ENCODE data around the gene DENND2A.

DENND2A gene

DNA sequence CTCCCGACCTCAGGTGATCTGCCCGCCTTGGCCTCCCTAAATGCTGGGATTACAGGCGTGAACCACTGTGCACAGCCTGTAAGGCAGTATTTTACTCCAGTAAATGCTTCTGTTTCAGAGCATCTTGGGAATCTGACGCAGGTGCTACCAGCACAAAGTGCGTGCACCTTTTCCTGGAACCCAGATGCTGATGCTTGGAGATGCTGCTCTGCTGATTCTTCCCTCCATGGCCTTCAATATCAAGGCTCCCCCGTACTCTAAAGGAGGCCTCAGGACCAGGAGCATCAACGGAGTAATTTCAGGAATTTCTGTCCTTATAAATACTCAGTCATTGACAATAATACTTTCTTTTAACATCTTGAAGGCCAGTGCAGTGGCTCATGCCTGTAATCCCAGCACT, 23.5 kb downstream of the DENND2A start:
- DNase-seq, result no peak

DNA sequence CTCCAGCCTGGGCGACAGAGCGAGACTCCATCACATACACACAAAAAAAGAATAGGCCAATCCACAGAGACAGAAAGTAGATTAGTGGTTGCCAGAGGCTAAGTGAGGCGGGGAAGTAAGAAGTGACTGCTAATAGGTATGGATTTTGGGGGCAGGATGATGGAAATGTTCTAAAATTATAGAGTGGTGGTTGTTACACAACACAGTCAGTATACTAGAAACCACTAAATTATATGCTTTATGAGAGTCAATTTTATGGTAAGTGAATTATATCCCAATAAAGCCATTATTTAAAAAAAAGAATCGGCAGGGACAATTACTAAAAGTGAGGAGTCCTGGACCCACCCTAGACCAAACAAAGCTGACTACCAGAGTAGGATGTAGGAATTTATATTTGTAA, 24.3 kb downstream of the DENND2A start:
- DNase-seq, result no peak

DNA sequence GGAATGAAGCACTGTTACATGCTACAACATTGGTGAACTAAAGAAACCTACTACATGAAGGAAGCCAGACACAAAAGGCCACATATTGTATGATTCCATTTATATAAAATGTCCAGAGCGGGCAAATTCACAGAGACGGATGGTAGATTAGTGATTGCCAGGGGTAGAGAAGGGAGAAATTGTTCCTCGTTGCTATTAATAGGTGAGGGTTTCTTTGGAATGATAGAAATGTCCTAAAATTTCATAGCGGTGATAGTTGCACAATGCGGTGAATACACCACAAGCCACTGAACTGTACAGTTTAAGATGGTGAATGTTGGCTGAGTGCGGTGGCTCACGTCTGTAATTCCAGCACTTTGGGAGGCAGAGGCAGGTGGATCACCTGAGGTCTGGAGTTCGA, 29.0 kb downstream of the DENND2A start:
- DNase-seq, result no peak

DNA sequence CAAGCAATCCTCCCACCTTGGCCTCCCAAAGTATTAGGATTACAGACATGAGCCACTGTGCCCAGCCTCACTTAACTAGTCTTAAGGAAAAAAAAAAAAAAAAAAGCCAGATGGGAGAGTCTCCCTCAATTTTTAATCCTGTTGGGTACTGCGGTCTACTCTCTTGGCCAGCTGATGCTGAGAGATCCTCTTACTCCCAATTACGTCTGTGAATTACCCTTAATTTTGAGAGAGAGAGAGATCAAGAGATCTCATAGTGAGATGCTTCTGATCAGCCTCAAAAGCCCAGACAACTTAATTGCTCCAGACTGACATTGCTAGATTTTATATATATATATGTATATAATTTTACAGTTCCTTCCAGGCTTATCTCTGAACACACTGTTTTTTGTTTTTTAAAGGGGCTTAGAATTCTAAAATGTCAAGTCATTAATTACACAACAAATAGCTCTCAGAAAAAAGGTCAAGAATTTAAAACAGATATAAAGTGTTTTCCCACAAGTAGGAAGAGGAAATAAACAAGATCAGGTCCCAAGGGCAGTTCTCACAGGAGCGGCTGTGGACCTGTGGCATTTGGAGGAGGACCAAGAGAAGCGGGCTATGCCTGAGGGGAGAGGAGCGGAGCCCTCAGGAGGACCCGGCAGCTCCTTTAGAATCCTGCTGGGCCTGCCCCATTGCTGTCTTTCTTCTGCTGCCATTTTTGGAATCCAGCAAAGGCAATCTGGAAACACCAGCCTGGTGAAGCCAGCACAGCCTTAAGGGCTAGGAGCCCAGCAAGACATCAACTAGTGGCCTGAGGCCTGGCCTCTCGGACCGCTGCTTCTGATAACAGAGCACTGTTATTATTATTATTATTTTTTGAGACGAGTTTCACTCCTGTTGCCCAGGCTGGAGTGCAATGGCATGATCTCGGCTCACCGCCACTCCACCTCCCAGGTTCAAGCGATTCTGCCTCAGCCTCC, 30.1 kb downstream of the DENND2A start:
- no peak for DNase-seq

DNA sequence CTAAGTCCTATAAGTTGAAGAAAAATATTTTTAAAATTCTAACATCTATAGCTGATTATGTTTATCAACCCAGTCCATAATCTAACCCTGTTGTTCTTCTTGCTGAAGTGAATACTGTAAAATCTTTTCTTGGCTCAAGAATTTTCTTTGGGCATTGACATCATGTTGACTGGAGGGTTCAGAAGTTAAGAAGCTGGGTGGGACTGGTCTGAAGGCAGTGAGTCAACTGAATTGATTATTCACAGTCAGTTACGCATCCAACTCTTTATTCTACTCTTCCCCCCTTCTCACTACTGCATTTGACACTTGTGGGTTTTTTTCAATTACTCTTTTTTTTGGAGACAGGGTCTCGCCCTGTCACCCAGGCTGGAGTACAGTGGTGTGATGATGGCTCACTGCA, 31.0 kb downstream of the DENND2A start:
- DNase-seq, result no peak

DNA sequence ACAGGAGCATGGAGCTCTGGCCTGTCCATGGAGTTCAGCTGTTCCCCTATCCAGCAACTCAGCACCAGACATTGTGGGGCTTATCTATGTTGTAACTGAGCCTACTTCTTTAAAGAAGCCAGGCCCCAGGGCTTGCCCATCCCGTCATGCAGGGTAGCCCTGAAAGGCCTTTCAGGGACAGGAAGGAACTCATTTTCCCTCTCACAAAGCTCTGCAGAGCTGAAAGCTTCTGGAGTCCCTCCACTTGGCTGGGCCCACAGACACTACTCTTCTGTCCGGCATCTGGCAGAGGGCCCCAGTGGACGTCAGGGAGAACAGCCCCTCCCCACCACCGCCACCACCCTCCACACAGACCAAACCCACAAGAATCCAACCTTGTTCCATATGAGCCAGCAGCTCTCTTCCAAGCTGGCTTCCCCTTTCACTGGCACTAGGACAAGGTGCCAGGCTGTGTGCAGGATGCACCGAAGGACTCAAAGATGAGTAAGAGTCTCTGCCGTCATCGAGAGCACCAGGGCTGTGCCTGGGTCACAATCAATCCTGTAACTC, 33.1 kb downstream of the DENND2A start:
- no peak for DNase-seq

DNA sequence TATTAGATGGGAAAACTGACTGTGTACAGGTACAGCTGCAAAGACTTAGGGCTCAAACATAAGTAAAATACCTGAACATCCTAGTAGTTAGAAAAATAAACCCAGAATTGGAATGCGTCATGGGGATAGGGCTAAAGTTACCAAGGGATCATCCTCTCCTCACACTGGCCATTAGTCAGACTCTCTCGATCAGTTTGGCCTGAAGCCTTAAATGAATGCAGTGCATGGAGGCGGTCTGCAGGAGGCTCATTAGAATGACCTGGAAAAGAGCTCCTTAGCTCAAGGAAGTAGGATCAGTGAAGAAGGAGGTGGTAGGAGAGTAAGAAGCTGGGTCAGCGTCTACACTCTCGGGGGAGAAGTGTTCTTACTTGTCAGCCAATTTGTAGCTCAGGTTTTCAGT, 35.3 kb downstream of the DENND2A start:
- DNase-seq, result no peak

DNA sequence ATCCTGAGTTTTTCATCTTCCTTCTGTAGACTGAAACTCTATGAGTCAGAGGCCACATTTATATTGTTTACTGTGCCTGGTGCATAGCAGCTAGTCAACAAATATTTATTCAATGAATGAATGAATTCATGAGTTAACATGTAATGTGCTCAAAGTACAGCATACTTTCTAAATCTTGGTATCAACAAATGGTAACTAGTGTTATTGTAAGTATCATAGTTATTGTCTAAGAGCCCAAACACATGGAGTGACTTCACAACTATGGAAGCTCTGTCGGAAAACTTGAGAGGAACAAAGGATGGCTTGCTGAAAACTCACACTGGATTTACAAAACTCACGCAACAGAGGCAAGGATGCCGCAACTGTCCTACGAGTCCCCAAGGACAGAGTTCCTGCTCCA, 35.9 kb downstream of the DENND2A start:
- DNase-seq, result no peak

DNA sequence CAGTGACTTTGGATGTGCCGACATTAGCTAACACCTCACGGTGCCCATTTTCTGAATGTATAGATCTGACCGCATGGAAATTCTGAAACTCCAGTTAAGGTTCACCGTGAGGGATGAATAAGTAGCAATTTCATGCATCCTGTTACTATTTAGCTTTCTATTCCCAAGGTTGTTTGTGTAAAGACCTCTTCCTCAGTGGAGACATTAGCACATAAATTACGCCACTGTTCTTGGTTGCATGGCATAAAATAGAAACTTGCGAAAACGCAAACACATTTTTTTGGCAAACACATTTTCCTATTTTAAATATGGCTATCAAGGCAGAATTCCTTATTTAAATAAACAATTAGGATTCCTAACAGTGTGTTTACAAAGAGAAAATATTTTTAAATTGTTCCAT, 36.5 kb downstream of the DENND2A start:
- DNase-seq, result no peak

DNA sequence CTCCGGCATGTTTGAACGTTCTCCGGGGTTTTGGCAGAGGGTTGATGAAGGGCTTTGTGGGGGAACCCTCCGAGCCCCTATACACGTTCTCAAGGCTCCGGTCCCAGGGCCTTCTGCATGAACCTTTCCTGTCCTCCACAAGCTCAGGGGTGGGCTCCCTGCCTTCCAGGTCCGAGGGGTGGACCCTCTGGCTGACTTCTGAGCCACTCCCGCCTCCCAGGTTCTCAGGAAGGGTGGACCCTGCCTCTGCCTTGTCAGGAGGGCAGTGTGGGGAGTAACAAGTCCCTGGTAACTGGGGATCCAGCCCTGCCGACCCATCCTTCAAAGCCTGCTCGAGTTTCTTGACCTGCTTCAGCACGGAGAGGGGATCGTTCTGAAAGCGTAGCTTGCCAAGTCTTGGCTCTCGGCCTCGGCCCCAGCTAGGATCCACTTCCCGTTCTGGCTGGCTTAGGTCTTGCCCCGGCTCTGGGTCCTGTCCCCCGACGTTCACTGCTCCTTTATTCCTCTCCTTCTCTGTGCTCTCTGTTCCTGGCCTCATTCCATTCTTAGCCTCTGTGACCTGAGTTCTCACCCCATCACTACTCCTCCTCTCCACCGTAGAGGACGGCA, 38.9 kb downstream of the DENND2A start:
- no peak for DNase-seq

DNA sequence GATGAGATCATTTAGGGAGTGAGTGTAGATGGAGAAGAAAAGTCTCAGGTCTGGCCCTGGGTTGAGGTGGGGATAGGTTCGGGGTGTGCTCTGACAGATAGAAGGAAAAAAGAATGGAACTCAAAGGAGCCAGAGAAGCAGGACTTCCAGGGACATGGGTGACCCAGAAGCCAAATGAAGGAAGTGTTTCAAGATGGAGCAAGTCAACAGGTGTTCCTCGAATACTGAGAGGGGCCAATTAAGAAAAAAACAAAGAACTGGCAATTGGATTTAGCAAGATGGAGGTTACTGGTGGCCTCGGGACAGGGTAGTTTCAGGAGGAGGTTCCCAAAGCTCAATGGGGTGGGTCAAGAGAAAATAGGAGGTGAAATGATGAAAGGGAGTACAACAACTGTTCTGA, 40.3 kb downstream of the DENND2A start:
- DNase-seq, result no peak

DNA sequence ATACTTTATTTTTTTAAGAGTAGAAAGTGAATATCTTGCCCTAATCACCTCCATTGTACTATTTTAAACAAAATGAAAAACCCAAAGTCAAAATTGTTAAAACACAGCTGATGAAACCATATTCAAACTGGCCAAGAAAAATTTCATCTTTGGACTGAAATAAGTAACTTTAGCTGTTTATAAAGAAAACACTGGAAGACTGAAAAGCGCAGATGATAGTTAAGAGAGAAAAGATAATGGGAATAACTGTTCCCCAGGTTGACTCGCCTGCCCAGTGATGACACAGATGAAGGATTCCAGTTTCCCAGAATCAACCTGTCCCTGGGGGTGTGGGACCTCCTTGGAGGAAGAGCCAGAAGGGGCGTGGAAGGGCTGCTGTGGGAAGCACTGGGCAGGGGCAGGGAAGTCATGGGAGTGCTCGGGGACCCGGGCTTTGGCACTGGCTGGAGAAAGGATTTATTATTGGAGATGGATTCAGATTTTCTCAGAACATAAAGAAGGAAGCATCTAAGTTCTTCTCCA, 43.1 kb downstream of the DENND2A start:
- DNase-seq, result no peak

DNA sequence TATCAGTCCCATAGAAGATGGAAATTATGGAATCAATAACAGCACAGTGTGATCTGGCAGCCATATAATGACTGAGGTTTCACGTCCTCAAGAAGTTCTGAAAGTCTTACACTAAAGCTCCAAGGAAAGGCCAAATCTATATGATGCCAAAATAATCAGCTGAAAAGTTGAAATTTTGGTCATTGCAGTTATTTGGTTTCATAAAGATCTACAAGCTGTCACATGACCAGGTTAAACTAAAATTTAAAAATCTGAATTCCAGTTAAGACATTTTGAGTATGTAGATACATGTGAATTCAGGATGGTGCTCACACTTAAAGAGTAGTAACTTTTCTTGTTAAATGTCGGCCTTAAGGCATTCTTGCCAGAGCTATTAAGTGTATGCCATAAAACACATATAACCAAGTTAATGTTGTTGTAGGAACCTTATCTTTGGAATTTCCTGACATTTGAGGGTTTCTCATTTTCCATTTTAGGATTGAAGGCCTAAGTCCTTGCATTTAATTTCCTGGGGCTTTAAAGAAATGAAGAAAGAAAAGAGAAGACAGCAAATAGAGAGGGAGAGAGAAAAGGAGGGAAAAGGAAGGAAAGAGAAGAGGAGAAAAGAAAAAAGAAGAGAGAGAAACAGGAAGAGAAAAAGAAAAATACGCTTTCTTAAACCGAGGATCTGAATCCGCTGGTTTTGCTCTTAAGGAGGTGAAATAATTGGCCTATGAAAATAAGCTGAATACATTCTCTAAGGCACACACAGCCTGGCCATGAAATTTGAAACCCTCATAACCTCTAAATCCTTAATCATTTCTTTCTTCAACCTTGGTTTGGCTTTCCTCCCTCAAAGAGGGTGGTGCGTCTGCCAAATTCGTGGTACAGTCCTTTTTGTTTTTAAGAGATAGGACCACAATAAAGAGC, 43.8 kb downstream of the DENND2A start:
- DNase-seq, result no peak

DNA sequence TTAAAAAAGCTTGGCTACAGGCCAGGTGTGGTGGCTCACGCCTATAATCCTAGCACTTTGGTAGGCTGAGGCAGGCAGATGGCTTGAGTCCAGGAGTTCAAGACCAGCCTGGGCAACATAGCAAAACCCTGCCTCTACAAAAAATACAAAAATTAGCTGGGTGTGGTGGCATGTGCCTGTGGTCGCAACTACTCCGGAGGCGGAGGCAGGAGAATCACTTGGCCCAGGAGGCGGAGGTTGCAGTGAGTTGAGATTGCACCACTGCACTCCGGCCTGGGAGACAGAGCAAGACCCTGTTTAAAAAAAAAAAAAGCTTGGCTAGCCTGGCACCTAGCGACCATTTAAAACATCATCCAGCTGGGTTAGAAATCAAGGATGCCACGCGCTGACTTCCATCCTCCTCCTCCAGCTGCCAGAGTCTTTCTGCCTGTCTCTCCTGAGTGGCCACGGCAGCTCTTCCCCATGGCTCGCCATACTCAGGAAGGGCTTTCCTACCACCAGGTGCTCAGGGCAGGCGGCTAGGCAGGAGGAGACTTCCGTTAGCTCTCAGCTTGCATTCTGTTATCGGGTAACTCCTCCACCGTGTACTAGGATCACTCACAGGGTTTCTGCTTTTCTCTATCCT, 45.0 kb downstream of the DENND2A start:
- DNase-seq, result no peak

DNA sequence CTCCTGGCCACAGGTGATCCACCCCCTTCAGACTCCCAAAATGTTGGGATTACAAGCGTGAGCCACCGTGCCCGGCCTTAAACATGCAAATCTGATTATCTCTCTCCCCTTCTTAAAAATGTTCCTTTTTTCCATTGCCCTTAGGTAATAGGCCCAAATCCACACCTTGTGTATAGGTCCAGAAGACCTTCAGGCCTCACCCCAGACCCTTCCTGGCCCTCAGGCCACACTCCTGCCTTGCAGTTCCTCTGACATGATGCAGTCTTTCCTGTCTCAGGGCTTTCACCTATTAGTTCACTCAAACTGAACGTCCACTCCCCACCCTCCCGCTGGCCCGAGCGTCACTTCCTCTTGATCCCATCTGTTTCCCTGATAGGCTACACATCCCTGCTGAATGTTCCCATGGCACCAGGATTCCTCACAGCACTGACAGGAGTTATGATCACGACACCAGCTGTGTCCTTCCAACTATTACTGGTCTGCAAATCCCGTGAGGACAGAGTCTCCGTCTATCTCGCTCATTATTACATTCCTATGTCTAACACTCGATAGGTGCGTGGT, 46.4 kb downstream of the DENND2A start:
- no peak for DNase-seq

DNA sequence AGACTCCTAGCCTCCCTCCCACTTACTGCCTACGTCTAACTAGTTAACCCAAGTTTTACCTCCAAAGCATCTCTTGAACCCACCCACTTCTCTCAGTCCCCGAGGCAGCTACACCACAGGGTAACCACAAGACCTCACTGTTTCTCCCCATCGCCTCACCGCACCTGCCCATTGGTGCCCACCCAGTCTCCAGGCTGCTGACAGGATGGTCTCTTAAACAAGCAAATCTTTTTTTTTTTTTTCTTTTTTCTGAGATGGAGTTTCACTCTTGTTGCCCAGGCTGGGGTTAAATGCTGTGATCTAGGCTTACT, 47.0 kb downstream of the DENND2A start:
- no peak for DNase-seq

DNA sequence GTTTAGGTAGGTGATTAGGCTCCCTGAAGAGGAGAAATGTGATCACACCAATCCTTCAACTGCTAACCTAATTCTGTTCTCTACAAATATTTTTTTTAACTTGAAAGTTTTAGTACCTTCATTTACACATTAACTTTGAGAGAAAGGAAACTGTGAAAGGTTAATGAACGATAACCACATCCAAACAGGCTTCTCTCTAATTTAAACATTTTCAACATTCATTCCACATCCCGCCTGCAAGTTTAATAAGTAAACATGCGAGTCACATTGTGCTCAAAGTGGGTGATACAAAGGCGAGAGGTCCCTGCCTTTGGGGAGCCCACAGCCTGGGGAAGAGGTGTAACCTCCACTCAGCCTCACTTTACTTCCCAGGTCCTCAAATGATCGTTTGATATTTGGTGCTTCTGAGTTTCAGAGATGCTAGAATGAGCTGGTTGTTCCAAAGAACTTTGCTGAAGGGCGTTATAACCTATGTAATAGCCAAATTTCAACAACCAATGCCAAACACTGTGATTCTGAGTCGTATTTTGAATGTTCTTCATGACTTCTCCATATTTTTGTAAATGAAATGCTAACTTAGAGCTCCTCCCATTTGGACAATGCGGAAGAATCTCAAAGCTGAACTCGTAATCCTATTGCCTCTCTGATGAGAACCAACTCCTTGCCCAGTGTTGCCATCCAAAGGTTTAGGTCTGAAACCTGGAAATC, 47.5 kb downstream of the DENND2A start:
- no peak for DNase-seq

DNA sequence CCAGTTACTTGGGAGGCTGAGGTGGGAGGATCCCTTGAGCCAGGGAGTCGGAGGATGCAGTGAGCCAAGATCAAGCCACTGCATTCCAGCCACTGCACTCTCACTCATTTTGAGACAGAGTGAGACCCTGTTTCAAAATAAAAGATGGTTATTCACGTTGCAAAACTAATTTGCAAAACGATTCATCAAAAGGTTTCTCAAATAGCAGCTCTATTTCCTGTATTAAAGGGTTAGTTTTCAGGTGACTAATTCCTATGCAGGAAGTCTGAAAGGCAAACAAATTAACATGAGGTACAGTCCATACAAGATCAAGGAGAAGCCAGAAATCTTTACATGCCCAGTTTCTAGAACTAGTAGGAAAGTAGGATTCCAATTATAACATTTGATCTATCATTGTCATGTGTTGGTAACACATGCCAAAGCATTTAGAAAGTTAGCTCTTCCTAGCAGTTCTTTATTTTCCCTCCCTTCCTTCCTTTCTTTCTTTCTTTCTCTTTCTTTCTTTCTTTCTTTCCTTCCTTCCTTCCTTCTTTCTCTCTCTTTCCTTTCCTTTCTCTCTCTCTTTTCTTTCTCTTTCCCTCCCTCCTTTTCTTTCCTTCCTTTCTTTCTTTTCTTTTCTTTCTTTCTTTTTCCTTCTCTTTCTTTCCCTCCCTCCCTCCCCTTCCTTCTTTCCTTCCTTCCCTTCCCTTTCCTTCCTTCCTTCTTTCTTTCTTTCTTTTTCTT, 49.3 kb downstream of the DENND2A start:
- no peak for DNase-seq

DNA sequence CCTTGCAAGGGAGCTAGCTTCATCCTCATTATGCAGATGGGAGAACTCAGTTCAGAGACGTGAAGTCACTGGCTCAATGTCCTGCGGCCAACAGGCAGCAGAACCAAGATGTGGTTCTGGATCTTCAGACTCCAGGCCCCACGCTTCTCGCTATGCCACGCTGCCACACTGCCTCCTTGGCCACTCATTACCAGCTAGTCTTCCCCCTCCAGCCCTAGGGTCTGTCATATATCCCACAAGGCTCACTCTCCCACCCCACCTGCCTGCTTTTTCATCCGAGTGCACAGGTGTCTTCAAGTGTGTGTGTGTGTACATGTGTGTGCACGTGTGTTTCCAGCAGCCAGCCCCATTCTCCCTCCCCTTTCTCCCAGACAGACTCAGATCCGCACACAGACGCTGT, 53.4 kb downstream of the DENND2A start:
- DNase-seq, result no peak

DNA sequence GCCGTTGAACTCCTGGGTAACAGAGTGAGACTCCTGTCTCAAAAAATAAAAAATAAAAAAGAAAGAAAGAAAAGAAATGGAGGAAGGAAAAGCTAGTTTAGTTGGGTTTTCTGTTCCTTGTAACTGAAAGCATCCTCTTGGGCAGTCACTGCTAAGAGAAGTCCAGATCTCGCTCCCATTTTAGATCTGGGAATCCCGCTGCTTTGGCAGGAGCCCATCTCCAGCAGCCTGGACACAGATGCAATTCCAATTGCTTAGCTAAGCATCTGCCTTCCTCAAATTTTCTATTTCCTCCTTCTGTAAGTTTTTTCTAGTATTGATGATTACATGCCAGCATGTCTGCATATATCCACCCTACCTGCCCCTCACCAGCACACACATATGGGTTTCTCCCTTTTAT, 54.1 kb downstream of the DENND2A start:
- DNase-seq, result no peak

DNA sequence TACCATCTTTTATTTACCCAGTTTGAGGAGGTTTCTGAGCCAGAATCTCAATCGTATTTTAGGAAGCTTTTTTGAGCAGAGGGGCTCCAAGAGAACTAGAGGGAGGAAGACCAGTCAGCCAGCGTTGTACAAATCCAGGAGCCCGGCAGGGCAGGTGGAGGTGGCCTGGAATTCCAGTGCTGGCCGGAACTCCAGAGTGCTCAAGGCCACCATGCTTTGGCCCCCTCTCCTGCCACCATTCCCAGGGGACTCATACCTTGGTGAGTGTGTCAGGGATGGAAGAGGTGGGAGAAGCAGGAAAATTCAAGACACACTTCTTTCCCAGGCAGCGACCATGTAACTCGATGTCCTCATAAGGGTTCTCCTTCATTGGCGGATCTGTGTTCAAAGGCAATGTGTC, 55.3 kb downstream of the DENND2A start:
- no peak for DNase-seq

All from activated CD4-positive, alpha-beta T cell treated with anti-CD3 and anti-CD28 coated beads, Interleukin-2, amount 50 U/mL, for 16 hours (primary cell).